Ishikawa (cell line): ENCODE results near the gene SUPT16H.

Experiments
- EGR1 ChIP-seq: IDR thresholded peaks from 2 replicates; pipeline ENCODE4 v1.6.1; 2012
- EP300 ChIP-seq: IDR thresholded peaks from 2 replicates; pipeline ENCODE4 v1.6.1; 2012; ENCODE audit warnings: borderline replicate concordance
- FOXM1 ChIP-seq: IDR thresholded peaks from 2 replicates; pipeline ENCODE4 v1.6.1; 2012; ENCODE audit warnings: low read depth, borderline replicate concordance
- MAX ChIP-seq: IDR thresholded peaks from 2 replicates; pipeline ENCODE4 v1.6.1; 2012
- NFIC ChIP-seq: IDR thresholded peaks from 2 replicates; pipeline ENCODE4 v1.6.1; 2012
- RAD21 ChIP-seq: IDR thresholded peaks from 2 replicates; pipeline ENCODE4 v1.6.1; 2012; ENCODE audit warnings: low read depth
- REST ChIP-seq: IDR thresholded peaks from 2 replicates; pipeline ENCODE4 v1.6.1; 2012; ENCODE audit warnings: low read depth, mild to moderate bottlenecking
- TAF1 ChIP-seq: IDR thresholded peaks from 2 replicates; pipeline ENCODE4 v1.6.1; 2012; ENCODE audit warnings: low read depth, mild to moderate bottlenecking
- TCF12 ChIP-seq: IDR thresholded peaks from 2 replicates; pipeline ENCODE4 v1.6.1; 2012; ENCODE audit warnings: low read depth
- TEAD4 ChIP-seq: IDR thresholded peaks from 2 replicates; pipeline ENCODE4 v1.6.1; 2012
- YY1 ChIP-seq: IDR thresholded peaks from 2 replicates; pipeline ENCODE4 v1.6.1; 2012; ENCODE audit warnings: low read depth

GRCh38 chr14:21352587-21352986 lies 31.2 kb downstream of the SUPT16H start:
- TF ChIP-seq RAD21 (no peak), TCF12 (no peak), NFIC (no peak), EP300 (no peak), EGR1 (no peak), TAF1 (no peak), YY1 (no peak), MAX (no peak), TEAD4 (no peak), FOXM1 (no peak), REST (no peak)
